ENCODE data around the gene B4GAT1.

Gene B4GAT1

DNA sequence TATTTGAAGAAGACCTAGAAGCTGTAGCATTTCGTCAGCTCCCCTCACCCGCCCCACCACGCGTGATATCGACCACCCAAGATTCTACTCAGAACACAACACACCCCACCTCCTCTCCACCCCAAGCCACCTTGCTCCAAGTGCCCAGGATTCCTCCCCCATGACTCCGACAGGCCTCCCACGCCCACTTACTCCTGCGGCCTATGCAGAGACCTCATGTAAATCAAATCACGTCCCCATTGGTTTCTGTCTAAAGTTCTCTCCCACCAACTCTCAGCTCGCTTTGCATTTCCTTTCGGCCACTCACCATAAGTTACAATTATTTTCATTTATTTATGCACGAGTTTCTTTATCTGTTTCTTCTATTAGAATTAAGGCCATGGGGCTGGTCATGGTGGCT lies 44.8 kb downstream of the B4GAT1 start:
- DNase-seq = no peak

DNA sequence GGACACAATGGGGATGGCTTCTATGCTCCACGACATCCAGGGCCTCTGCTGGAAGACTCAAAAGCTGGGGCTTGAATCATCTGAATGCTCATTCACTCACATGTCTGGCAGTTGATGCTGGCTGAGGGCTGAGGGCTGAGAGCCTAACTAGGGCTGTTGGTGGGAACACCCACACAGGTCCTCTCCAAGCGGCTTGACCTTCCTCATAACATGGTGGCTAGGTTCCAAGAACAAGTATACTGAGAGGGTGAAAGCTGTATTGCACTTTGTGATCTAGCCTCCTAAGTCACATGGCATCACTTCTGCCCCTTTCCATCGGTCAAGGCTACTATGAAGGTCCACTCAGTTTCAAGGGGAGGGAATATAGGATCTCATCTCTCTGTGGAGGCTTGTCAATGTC lies 48.2 kb downstream of the B4GAT1 start:
- no peak for DNase-seq

GRCh38 chr11:66297610-66298009 lies 49.8 kb downstream of the B4GAT1 start:
- DNase-seq = no peak
